ENCODE measurements around the gene KCNAB1.

Gene KCNAB1

GRCh38 chr3:156516284-156516683 is 395.9 kb downstream of the KCNAB1 start:
- Histone ChIP-seq H3F3A (ENCODE audit: insufficient read depth, low read length) (no peaks in the 10 kb centered on the region), H2AFZ (ENCODE audit: low read length) (no peak overlapping the region), H3K36me3 (ENCODE audit: insufficient read depth, low read length) (no peaks in the 10 kb centered on the region), H3K4me3 (ENCODE audit: low read depth, low read length, poor library complexity, severe bottlenecking) (no peak overlapping the region), H3K4me2 (ENCODE audit: low read length) (no peak overlapping the region), H3K27me3 (ENCODE audit: insufficient read depth, low read length) (no peaks in the 10 kb centered on the region), H3K9me3 (ENCODE audit: low read length) (no peaks in the 10 kb centered on the region), H3K9ac (ENCODE audit: low read length) (no peak overlapping the region), H3K79me2 (ENCODE audit: insufficient read depth, low read length) (no peaks in the 10 kb centered on the region), H3K27ac (ENCODE audit: low read depth, low read length, poor library complexity, severe bottlenecking) (no peak overlapping the region), H4K20me1 (ENCODE audit: insufficient read depth, low read length) (no peaks in the 10 kb centered on the region), H3K4me1 (ENCODE audit: insufficient read depth, low read length, severe bottlenecking) (no peaks in the 10 kb centered on the region), H3K9me2 (ENCODE audit: low read depth, low read length) (no peaks in the 10 kb centered on the region)
- no peak for TF ChIP-seq CTCF (IDR thresholded peaks at IDR 0.05; ENCODE audit: low read length)

GRCh38 chr3:156516961-156517360 is 396.6 kb downstream of the KCNAB1 start:
- Histone ChIP-seq H2AFZ (ENCODE audit: low read length) (no peak overlapping the region), H3K9me3 (ENCODE audit: low read length) (no peaks in the 10 kb centered on the region), H3F3A (ENCODE audit: insufficient read depth, low read length) (no peaks in the 10 kb centered on the region), H3K79me2 (ENCODE audit: insufficient read depth, low read length) (no peaks in the 10 kb centered on the region), H3K4me1 (ENCODE audit: insufficient read depth, low read length, severe bottlenecking) (no peaks in the 10 kb centered on the region), H4K20me1 (ENCODE audit: insufficient read depth, low read length) (no peaks in the 10 kb centered on the region), H3K9me2 (ENCODE audit: low read depth, low read length) (no peaks in the 10 kb centered on the region), H3K27me3 (ENCODE audit: insufficient read depth, low read length) (no peaks in the 10 kb centered on the region), H3K36me3 (ENCODE audit: insufficient read depth, low read length) (no peaks in the 10 kb centered on the region), H3K4me3 (ENCODE audit: low read depth, low read length, poor library complexity, severe bottlenecking) (no peak overlapping the region), H3K27ac (ENCODE audit: low read depth, low read length, poor library complexity, severe bottlenecking) (no peak overlapping the region), H3K9ac (ENCODE audit: low read length) (no peak overlapping the region), H3K4me2 (ENCODE audit: low read length) (no peak overlapping the region)
- TF ChIP-seq CTCF (IDR thresholded peaks at IDR 0.05; ENCODE audit: low read length) (no peak), EZH2 (IDR thresholded peaks at IDR 0.05; ENCODE audit: borderline replicate concordance, low read length) (no peak)

GRCh38 chr3:156518726-156519125 is 398.3 kb downstream of the KCNAB1 start:
- Histone ChIP-seq H3K4me2 (ENCODE audit: low read length) (no peak overlapping the region), H3K79me2 (ENCODE audit: insufficient read depth, low read length) (no peaks in the 10 kb centered on the region), H3K9me3 (ENCODE audit: low read length) (no peaks in the 10 kb centered on the region), H3K27ac (ENCODE audit: low read depth, low read length, poor library complexity, severe bottlenecking) (no peak overlapping the region), H3K36me3 (ENCODE audit: insufficient read depth, low read length) (no peaks in the 10 kb centered on the region), H4K20me1 (ENCODE audit: insufficient read depth, low read length) (no peaks in the 10 kb centered on the region), H3K4me1 (ENCODE audit: insufficient read depth, low read length, severe bottlenecking) (no peaks in the 10 kb centered on the region), H3K27me3 (ENCODE audit: insufficient read depth, low read length) (no peaks in the 10 kb centered on the region), H3K9me2 (ENCODE audit: low read depth, low read length) (no peaks in the 10 kb centered on the region), H3K9ac (ENCODE audit: low read length) (no peak overlapping the region), H3K4me3 (ENCODE audit: low read depth, low read length, poor library complexity, severe bottlenecking) (no peak overlapping the region), H2AFZ (ENCODE audit: low read length) (no peak overlapping the region), H3F3A (ENCODE audit: insufficient read depth, low read length) (no peaks in the 10 kb centered on the region)
- TF ChIP-seq EZH2 (IDR thresholded peaks at IDR 0.05; ENCODE audit: borderline replicate concordance, low read length) (no peak), CTCF (IDR thresholded peaks at IDR 0.05; ENCODE audit: low read length) (no peak)
